Measurements from ENCODE around the gene LRRC56. TPM values are rescaled to one million over a fixed set of nuclear protein-coding genes. Genes with fewer than 3 reads are reported as not detected.
A peak's percentile ranks its signal among the peaks of the same experiment; 100 is the strongest.

The LRRC56 gene
- total and polyA plus RNA-seq, 9 of the 15 experiments (the other 6 are each of a cell fraction or from before 2014, with no cell fraction given) = 0.03 to 4.5 (median 1.0) TPM; not detected in 1

DNA sequence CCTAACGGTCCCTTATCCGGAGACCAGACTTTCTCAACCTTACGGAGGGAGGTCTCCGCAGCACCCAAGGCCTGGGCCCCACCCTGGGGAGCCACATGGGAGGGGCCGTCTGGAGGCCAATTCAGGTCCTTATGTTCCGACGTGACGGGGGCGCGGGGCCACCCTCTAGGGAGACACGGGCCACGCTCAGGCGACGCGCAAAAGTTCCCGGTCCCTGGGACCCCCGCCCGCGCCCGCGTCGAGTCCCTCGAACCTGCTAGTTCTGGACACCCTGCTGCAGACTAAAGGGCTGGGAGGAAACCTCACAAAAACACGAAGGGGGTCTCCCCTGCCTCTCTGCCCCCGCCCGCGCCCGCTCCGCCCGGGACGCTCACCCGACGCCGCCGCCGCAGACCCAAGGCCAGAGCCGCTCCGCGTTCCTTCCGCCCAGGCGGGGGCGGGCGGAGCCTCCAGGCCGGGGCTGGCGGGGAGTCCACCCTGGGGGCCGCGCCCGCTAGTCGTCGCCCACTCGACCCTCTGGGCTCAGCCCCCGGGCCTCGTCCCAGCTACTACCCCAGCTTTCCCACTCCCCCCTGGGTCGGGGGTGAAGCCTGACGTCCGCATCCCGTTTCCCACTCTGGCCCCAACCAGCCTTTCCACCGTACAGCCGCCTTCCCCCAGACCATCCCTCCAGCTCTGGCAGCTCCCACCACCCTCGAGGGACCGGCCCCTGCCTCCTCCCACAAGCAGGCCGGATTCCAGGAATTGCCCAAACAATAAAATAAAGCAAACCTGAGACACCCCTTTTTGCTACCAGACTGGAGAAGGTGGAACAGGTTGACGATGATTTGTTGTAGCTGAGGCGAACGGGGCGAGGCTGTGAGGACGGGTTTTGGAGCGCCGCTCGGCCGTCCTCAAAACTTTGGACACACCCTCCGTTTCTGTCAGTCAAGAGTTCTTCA is 33.0 kb upstream of the LRRC56 start (continued):
- TF ChIP-seq, protein P1, sequence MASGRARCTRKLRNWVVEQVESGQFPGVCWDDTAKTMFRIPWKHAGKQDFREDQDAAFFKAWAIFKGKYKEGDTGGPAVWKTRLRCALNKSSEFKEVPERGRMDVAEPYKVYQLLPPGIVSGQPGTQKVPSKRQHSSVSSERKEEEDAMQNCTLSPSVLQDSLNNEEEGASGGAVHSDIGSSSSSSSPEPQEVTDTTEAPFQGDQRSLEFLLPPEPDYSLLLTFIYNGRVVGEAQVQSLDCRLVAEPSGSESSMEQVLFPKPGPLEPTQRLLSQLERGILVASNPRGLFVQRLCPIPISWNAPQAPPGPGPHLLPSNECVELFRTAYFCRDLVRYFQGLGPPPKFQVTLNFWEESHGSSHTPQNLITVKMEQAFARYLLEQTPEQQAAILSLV (tag; IDR thresholded peaks at IDR 0.05) = no peak
- TF ChIP-seq, protein P2, sequence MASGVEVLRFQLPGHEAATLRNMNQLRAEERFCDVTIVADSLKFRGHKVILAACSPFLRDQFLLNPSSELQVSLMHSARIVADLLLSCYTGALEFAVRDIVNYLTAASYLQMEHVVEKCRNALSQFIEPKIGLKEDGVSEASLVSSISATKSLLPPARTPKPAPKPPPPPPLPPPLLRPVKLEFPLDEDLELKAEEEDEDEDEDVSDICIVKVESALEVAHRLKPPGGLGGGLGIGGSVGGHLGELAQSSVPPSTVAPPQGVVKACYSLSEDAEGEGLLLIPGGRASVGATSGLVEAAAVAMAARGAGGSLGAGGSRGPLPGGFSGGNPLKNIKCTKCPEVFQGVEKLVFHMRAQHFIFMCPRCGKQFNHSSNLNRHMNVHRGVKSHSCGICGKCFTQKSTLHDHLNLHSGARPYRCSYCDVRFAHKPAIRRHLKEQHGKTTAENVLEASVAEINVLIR (CRISPR knock-in tag; IDR thresholded peaks at IDR 0.05) = no peak
- TF ChIP-seq TSC22D4 (tag; IDR thresholded peaks at IDR 0.05) (no peak), CXXC5 (CRISPR knock-in tag; IDR thresholded peaks at IDR 0.05) (peak; percentile 62), ZBTB7A (IDR thresholded peaks at IDR 0.05; ENCODE audit: borderline replicate concordance, control insufficient read depth, low read depth, low read length) (peak; percentile 90; the same call in 1 of the 2 replicates), ZNF354B (CRISPR knock-in tag; IDR thresholded peaks at IDR 0.05) (no peak), BDP1 (IDR thresholded peaks at IDR 0.05; ENCODE audit: insufficient read depth, insufficient read length) (no peak), POU5F1 (IDR thresholded peaks at IDR 0.05; ENCODE audit: borderline replicate concordance, low read depth, low read length, partially characterized antibody) (no peak), PTBP1 (IDR thresholded peaks at IDR 0.05; ENCODE audit: low read depth, low read length) (no peak), ARHGAP35 (IDR thresholded peaks at IDR 0.05; ENCODE audit: partially characterized antibody) (no peak), SPI1 (IDR thresholded peaks at IDR 0.05; ENCODE audit: borderline replicate concordance, low read depth, low read length) (no peak), POLR3A (IDR thresholded peaks at IDR 0.05; ENCODE audit: borderline replicate concordance, extremely low read depth, insufficient read depth, insufficient read length) (no peak), HDGF (IDR thresholded peaks at IDR 0.05) (no peak), TEAD4 (IDR thresholded peaks at IDR 0.05; ENCODE audit: low read length) (no peak), TEAD4 (CRISPR knock-in tag; IDR thresholded peaks at IDR 0.05; ENCODE audit: borderline replicate concordance) (no peak)
- TF ChIP-seq, protein P3, sequence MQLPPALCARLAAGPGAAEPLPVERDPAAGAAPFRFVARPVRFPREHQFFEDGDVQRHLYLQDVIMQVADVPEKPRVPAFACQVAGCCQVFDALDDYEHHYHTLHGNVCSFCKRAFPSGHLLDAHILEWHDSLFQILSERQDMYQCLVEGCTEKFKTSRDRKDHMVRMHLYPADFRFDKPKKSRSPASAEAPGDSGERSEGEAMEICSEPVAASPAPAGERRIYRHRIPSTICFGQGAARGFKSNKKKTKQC (CRISPR knock-in tag; IDR thresholded peaks at IDR 0.05) = no peak
- TF ChIP-seq, protein P4, sequence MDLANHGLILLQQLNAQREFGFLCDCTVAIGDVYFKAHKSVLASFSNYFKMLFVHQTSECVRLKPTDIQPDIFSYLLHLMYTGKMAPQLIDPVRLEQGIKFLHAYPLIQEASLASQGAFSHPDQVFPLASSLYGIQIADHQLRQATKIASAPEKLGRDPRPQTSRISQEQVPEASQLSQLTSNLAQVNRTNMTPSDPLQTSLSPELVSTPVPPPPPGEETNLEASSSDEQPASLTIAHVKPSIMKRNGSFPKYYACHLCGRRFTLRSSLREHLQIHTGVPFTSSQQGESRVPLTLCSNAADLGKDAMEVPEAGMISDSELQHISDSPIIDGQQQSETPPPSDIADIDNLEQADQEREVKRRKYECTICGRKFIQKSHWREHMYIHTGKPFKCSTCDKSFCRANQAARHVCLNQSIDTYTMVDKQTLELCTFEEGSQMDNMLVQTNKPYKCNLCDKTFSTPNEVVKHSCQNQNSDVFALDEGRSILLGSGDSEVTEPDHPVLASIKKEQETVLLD (IDR thresholded peaks at IDR 0.05) = no peak
- TF ChIP-seq, protein P5, sequence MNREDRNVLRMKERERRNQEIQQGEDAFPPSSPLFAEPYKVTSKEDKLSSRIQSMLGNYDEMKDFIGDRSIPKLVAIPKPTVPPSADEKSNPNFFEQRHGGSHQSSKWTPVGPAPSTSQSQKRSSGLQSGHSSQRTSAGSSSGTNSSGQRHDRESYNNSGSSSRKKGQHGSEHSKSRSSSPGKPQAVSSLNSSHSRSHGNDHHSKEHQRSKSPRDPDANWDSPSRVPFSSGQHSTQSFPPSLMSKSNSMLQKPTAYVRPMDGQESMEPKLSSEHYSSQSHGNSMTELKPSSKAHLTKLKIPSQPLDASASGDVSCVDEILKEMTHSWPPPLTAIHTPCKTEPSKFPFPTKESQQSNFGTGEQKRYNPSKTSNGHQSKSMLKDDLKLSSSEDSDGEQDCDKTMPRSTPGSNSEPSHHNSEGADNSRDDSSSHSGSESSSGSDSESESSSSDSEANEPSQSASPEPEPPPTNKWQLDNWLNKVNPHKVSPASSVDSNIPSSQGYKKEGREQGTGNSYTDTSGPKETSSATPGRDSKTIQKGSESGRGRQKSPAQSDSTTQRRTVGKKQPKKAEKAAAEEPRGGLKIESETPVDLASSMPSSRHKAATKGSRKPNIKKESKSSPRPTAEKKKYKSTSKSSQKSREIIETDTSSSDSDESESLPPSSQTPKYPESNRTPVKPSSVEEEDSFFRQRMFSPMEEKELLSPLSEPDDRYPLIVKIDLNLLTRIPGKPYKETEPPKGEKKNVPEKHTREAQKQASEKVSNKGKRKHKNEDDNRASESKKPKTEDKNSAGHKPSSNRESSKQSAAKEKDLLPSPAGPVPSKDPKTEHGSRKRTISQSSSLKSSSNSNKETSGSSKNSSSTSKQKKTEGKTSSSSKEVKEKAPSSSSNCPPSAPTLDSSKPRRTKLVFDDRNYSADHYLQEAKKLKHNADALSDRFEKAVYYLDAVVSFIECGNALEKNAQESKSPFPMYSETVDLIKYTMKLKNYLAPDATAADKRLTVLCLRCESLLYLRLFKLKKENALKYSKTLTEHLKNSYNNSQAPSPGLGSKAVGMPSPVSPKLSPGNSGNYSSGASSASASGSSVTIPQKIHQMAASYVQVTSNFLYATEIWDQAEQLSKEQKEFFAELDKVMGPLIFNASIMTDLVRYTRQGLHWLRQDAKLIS (CRISPR knock-in tag; IDR thresholded peaks at IDR 0.05) = peak; percentile 70; the same call in 1 of the 2 replicates
